Measurements from ENCODE around the gene CILP. TPM values are rescaled to one million over a fixed set of nuclear protein-coding genes. Genes with fewer than 3 reads are reported as not detected.

CILP gene
- total and polyA plus RNA-seq, 2 donors from 2014 or later: 0.37 to 1.5 TPM

- peaks cover 0 to 9% (median 0%) of the 10 kb centered on the region in 3 donors for H3K4me1 ChIP-seq (ENCODE audit: control insufficient read depth in 2 of 3, insufficient read depth in 2 of 3, low read depth in 1 of 3, low read length in 3 of 3)
- H3K4me3 ChIP-seq (ENCODE audit: low read length in 3 of 3): no peak overlapping the region
- DNase-seq (no peak), FAIRE-seq (no peak)
- intact Hi-C loops (cut with DNase I): no loop called here
- H3K9ac ChIP-seq (ENCODE audit: low read length in 3 of 3): no peak overlapping the region
- H3K36me3 ChIP-seq (ENCODE audit: control insufficient read depth in 2 of 3, insufficient read depth in 3 of 3, low read length in 3 of 3): peaks cover 5 to 11% (median 7%) of the 10 kb centered on the region in 3 donors
- H3K9me3 ChIP-seq (ENCODE audit: control insufficient read depth in 2 of 3, insufficient read depth in 1 of 3, low read length in 3 of 3): no peaks in the 10 kb centered on the region
- no peak overlapping the region for H3K27ac ChIP-seq (ENCODE audit: low read depth in 2 of 2, low read length in 2 of 2)
- no peaks in the 10 kb centered on the region for H3K27me3 ChIP-seq (ENCODE audit: control insufficient read depth, insufficient read depth, low read length)
- TF ChIP-seq, protein P1, sequence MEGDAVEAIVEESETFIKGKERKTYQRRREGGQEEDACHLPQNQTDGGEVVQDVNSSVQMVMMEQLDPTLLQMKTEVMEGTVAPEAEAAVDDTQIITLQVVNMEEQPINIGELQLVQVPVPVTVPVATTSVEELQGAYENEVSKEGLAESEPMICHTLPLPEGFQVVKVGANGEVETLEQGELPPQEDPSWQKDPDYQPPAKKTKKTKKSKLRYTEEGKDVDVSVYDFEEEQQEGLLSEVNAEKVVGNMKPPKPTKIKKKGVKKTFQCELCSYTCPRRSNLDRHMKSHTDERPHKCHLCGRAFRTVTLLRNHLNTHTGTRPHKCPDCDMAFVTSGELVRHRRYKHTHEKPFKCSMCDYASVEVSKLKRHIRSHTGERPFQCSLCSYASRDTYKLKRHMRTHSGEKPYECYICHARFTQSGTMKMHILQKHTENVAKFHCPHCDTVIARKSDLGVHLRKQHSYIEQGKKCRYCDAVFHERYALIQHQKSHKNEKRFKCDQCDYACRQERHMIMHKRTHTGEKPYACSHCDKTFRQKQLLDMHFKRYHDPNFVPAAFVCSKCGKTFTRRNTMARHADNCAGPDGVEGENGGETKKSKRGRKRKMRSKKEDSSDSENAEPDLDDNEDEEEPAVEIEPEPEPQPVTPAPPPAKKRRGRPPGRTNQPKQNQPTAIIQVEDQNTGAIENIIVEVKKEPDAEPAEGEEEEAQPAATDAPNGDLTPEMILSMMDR (IDR thresholded peaks at IDR 0.05; ENCODE audit: borderline replicate concordance, extremely low read depth, insufficient read depth): no peak
Observed at GRCh38 chr15:65164139-65164538, 47.1 kb downstream of the CILP start.

DNA sequence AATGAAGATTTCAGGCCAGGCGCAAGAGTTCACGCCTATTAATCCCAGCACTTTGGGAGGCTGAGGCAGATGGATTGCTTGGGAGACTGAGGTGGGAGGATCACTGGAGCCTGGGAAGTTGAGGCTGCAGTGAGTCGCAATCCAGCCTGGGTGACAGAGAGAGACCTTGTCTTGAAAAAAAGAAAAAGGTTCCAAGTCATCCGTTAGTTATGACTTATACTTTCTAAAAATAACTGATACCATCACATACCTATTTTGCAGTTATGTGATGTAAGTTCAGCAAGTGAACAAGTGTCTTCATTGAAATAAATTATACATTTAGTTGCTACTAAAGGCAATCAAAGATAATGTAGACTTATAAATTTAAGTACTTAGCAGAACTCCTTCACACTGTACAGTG, 48.2 kb downstream of the CILP start:
- no peak overlapping the region for H3K9ac ChIP-seq (ENCODE audit: low read length in 3 of 3)
- no peak for FAIRE-seq
- H3K36me3 ChIP-seq (ENCODE audit: control insufficient read depth in 2 of 3, insufficient read depth in 3 of 3, low read length in 3 of 3): peaks cover 5 to 22% (median 7%) of the 10 kb centered on the region in 3 donors
- H3K27ac ChIP-seq (ENCODE audit: low read depth in 2 of 2, low read length in 2 of 2): no peak overlapping the region
- H3K9me3 ChIP-seq (ENCODE audit: control insufficient read depth in 2 of 3, insufficient read depth in 1 of 3, low read length in 3 of 3): no peaks in the 10 kb centered on the region
- no peak for DNase-seq
- TF ChIP-seq, protein P1 (IDR thresholded peaks at IDR 0.05; ENCODE audit: borderline replicate concordance, extremely low read depth, insufficient read depth): no peak
- peaks cover 0 to 9% (median 0%) of the 10 kb centered on the region in 3 donors for H3K4me1 ChIP-seq (ENCODE audit: control insufficient read depth in 2 of 3, insufficient read depth in 2 of 3, low read depth in 1 of 3, low read length in 3 of 3)
- intact Hi-C loops (cut with DNase I): no loop called here
- H3K27me3 ChIP-seq (ENCODE audit: control insufficient read depth, insufficient read depth, low read length): no peaks in the 10 kb centered on the region
- no peak overlapping the region for H3K4me3 ChIP-seq (ENCODE audit: low read length in 3 of 3)

GRCh38 chr15:65156692-65157091, 54.6 kb downstream of the CILP start:
- Histone ChIP-seq H3K9ac (ENCODE audit: low read length in 3 of 3) (no peak overlapping the region), H3K27ac (ENCODE audit: low read depth in 2 of 2, low read length in 2 of 2) (no peak overlapping the region), H3K9me3 (ENCODE audit: control insufficient read depth in 2 of 3, insufficient read depth in 1 of 3, low read length in 3 of 3) (no peaks in the 10 kb centered on the region), H3K4me3 (ENCODE audit: low read length in 3 of 3) (no peak overlapping the region), H3K36me3 (ENCODE audit: control insufficient read depth in 2 of 3, insufficient read depth in 3 of 3, low read length in 3 of 3) (peaks cover 8 to 49% (median 23%) of the 10 kb centered on the region in 3 donors), H3K27me3 (ENCODE audit: control insufficient read depth, insufficient read depth, low read length) (no peaks in the 10 kb centered on the region), H3K4me1 (ENCODE audit: control insufficient read depth in 2 of 3, insufficient read depth in 2 of 3, low read depth in 1 of 3, low read length in 3 of 3) (peaks cover 0 to 9% (median 0%) of the 10 kb centered on the region in 3 donors)
- TF ChIP-seq, protein P1 (IDR thresholded peaks at IDR 0.05; ENCODE audit: borderline replicate concordance, extremely low read depth, insufficient read depth): no peak
- DNase-seq (no peak), FAIRE-seq (no peak)
- intact Hi-C loops (cut with DNase I): no loop called here

DNA sequence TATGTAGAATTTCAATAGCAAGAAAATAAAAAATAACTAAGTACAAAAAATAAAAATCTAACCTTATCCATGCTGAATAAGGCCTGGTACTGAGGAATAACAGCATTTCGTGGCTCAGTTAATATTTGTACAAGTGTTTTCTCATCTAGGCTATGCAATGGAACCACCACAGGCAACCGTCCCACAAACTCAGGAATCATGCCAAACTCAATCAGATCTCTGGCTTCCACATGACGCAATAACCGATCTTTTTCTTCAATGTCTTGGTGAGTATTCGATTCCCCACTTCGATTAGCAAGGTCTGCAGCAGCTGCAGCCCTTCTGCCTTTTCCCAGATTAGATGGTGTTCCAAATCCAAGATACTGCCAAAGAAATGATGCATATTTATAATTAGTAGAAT, 56.6 kb downstream of the CILP start:
- Histone ChIP-seq H3K9ac (ENCODE audit: low read length in 3 of 3) (no peak overlapping the region), H3K36me3 (ENCODE audit: control insufficient read depth in 2 of 3, insufficient read depth in 3 of 3, low read length in 3 of 3) (peaks cover 10 to 49% (median 26%) of the 10 kb centered on the region in 3 donors), H3K27ac (ENCODE audit: low read depth in 2 of 2, low read length in 2 of 2) (no peak overlapping the region), H3K27me3 (ENCODE audit: control insufficient read depth, insufficient read depth, low read length) (no peaks in the 10 kb centered on the region), H3K4me1 (ENCODE audit: control insufficient read depth in 2 of 3, insufficient read depth in 2 of 3, low read depth in 1 of 3, low read length in 3 of 3) (no peaks in the 10 kb centered on the region), H3K4me3 (ENCODE audit: low read length in 3 of 3) (no peak overlapping the region), H3K9me3 (ENCODE audit: control insufficient read depth in 2 of 3, insufficient read depth in 1 of 3, low read length in 3 of 3) (no peaks in the 10 kb centered on the region)
- no peak for DNase-seq
- FAIRE-seq: no peak
- intact Hi-C loops (cut with DNase I): no loop called here
- TF ChIP-seq, protein P1 (IDR thresholded peaks at IDR 0.05; ENCODE audit: borderline replicate concordance, extremely low read depth, insufficient read depth): no peak

Data from kidney (tissue), 14 donors.